ENCODE measurements around the gene LMBR1.
A peak's percentile ranks its signal among the peaks of the same experiment; 100 is the strongest.
"Not testable (repeated sequence)": the region's sequence is repeated elsewhere in the genome, so short reads cannot be mapped to it uniquely, and the experiment has no call there.

LMBR1 gene

GRCh38 chr7:156642306-156643045 is 250.5 kb downstream of the LMBR1 start:
- TF ChIP-seq, protein P1, sequence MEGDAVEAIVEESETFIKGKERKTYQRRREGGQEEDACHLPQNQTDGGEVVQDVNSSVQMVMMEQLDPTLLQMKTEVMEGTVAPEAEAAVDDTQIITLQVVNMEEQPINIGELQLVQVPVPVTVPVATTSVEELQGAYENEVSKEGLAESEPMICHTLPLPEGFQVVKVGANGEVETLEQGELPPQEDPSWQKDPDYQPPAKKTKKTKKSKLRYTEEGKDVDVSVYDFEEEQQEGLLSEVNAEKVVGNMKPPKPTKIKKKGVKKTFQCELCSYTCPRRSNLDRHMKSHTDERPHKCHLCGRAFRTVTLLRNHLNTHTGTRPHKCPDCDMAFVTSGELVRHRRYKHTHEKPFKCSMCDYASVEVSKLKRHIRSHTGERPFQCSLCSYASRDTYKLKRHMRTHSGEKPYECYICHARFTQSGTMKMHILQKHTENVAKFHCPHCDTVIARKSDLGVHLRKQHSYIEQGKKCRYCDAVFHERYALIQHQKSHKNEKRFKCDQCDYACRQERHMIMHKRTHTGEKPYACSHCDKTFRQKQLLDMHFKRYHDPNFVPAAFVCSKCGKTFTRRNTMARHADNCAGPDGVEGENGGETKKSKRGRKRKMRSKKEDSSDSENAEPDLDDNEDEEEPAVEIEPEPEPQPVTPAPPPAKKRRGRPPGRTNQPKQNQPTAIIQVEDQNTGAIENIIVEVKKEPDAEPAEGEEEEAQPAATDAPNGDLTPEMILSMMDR (IDR thresholded peaks at IDR 0.05; ENCODE audit: borderline replicate concordance, control extremely low read depth, extremely low read depth, insufficient read depth, missing control alignments): no peak
- DNase-seq (ENCODE audit: low spot score): no peak
- in situ Hi-C loops (cut with MboI; ENCODE audit: low sequenced_read_pairs, unreplicated experiment): no loop called here

GRCh38 chr7:156640949-156641485 is 252.0 kb downstream of the LMBR1 start:
- in situ Hi-C loops (cut with MboI; ENCODE audit: low sequenced_read_pairs, unreplicated experiment): no loop called here

GRCh38 chr7:156640257-156640948 is 252.6 kb downstream of the LMBR1 start, which contains the start of gene RNF32:
Gene RNF32 (plus strand): TSS chr7:156640774. CDS start chr7:156643878, 3,104 bp downstream.
- DNase-seq (ENCODE audit: low spot score): peak; percentile 99
- TF ChIP-seq, protein P1 (IDR thresholded peaks at IDR 0.05; ENCODE audit: borderline replicate concordance, control extremely low read depth, extremely low read depth, insufficient read depth, missing control alignments): no peak
- in situ Hi-C loops (cut with MboI; ENCODE audit: low sequenced_read_pairs, unreplicated experiment): no loop called here

More at GRCh38 chr7:156640949-156641485, 252.0 kb downstream of the LMBR1 start:
- TF ChIP-seq, protein P1 (IDR thresholded peaks at IDR 0.05; ENCODE audit: borderline replicate concordance, control extremely low read depth, extremely low read depth, insufficient read depth, missing control alignments): no peak
- DNase-seq (ENCODE audit: low spot score): no peak

- in situ Hi-C loops (cut with MboI; ENCODE audit: low sequenced_read_pairs, unreplicated experiment): no loop called here
- no peak for DNase-seq (ENCODE audit: low spot score)
- TF ChIP-seq, protein P1 (IDR thresholded peaks at IDR 0.05; ENCODE audit: borderline replicate concordance, control extremely low read depth, extremely low read depth, insufficient read depth, missing control alignments): no peak
Measured at GRCh38 chr7:156639426-156640256, 253.3 kb downstream of the LMBR1 start.

DNA sequence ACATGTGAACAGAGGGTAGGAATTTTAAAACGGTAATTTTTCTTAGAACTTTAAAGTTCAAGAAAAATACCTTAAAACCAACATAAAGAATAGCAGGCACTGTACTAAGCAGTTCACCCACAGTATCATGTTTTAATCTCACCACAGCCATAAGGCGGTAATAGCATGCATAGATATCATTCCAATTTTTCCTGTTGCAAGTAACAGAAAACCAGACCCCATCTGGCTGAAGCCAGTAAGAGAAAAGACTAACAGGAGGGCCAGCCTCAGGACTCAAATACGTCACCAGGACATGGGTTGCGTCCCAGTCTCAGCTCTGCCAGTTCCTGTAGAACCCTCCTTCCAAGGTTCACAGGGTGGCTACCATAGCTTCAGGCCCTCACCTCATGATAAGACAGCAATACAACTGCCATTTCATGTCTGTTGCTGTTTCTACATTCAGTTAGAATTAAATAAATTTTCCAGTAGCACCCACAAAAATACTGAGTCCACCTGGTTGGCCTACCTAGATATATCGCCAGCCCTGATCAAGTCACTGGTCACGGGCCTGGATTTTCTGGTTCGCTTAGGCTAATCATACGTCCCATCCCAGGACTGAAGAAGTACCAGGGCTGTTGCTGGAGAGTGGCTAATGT is 254.4 kb downstream of the LMBR1 start:
- DNase-seq (ENCODE audit: low spot score): no peak
- TF ChIP-seq, protein P1 (IDR thresholded peaks at IDR 0.05; ENCODE audit: borderline replicate concordance, control extremely low read depth, extremely low read depth, insufficient read depth, missing control alignments): no peak
- in situ Hi-C loops (cut with MboI; ENCODE audit: low sequenced_read_pairs, unreplicated experiment): no loop called here

GRCh38 chr7:156637093-156637492 is 255.9 kb downstream of the LMBR1 start:
- DNase-seq (ENCODE audit: low spot score); in situ Hi-C loops (cut with MboI; ENCODE audit: low sequenced_read_pairs, unreplicated experiment): not testable (repeated sequence)
